ENCODE results near the gene PMCH.

DNA sequence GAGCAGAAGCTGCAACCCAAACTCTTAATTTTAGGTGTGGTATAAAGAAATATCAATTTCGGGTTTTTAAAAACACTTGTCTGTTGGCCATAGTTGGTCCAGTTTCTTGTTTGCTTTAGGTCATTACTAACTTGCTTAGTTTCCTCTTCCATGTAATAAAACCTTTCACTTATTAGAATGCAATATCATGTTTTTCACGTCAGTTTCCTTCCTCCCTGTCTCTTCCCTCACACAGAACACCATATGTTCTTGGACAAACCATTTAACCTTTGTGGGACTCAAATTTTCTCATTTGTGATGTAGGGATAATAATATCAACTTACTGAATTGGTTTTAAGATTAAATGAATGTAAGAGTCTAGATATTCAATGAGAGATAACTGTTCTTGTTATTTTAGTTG, 22.9 kb downstream of the PMCH start:
- no peak for TF ChIP-seq GATA3 (IDR thresholded peaks at IDR 0.05; ENCODE audit: low read depth, low read length)
- TF ChIP-seq GATA2 (IDR thresholded peaks at IDR 0.05; ENCODE audit: low read depth, low read length): no peak
